CD14-positive monocyte (primary cell): ENCODE measurements around the gene GUSB. TPM values are rescaled to one million over a fixed set of nuclear protein-coding genes. Genes with fewer than 3 reads are reported as not detected.
"Not testable (repeated sequence)": the region's sequence is repeated elsewhere in the genome, so short reads cannot be mapped to it uniquely, and the experiment has no call there.

ENCODE experiments used
- DNase-seq, 3 donors: peaks; one replicate each; pipeline ENCODE4 v3.0.0-alpha.2; 2011 to 2022
- H2AFZ ChIP-seq: 2 replicates; pipeline ENCODE4 v1.6.0; 2012; ENCODE audit warnings: mild to moderate bottlenecking, low read depth, low read length, inconsistent platforms; ENCODE audit not compliant: insufficient read depth, poor library complexity, severe bottlenecking
- H3K27ac ChIP-seq, 2 donors: 1 replicate in 1 of 2; 2 replicates in 1 of 2; pipeline ENCODE4 v1.5.1; 2012 to 2013; ENCODE audit warnings: low read length in 2 of 2, control low read depth in 1 of 2, inconsistent platforms in 1 of 2, low read depth in 1 of 2, mild to moderate bottlenecking in 1 of 2
- H3K27me3 ChIP-seq, 2 donors: one replicate each; pipeline versions ENCODE4 v1.6.0 to v1.6.1; 2011 to 2013; ENCODE audit warnings: low read length in 2 of 2; ENCODE audit not compliant: control insufficient read depth in 2 of 2, insufficient read depth in 2 of 2
- H3K36me3 ChIP-seq, 2 donors: replicated peaks in 1 of 2; 1 replicate in 1 of 2; 2 replicates in 1 of 2; pipeline versions ENCODE4 v1.5.1 to v1.6.1; 2012 to 2013; ENCODE audit warnings: low read length in 2 of 2, control low read depth in 1 of 2, inconsistent platforms in 1 of 2, mild to moderate bottlenecking in 1 of 2; ENCODE audit not compliant: insufficient read depth in 2 of 2, control insufficient read depth in 1 of 2
- H3K4me1 ChIP-seq, 2 donors: 1 replicate in 1 of 2; 2 replicates in 1 of 2; pipeline versions ENCODE4 v1.5.1 to v1.6.1; 2012 to 2013; ENCODE audit warnings: low read length in 2 of 2, control low read depth in 1 of 2, inconsistent platforms in 1 of 2, mild to moderate bottlenecking in 1 of 2, moderate library complexity in 1 of 2; ENCODE audit not compliant: insufficient read depth in 2 of 2, control insufficient read depth in 1 of 2
- H3K4me2 ChIP-seq: replicated peaks from 2 replicates; pipeline ENCODE3; 2012; ENCODE audit warnings: low read length, moderate library complexity, mild to moderate bottlenecking; ENCODE audit not compliant: poor library complexity, severe bottlenecking; ENCODE audit errors: extremely low read depth
- H3K4me3 ChIP-seq, 3 experiments: fragments of 200-600 bp in 1 of 3; sonication (generic) in 1 of 3; replicated peaks in 1 of 3; 1 replicate in 2 of 3; 2 replicates in 1 of 3; pipeline ENCODE4 v1.5.1; 2011 to 2013; ENCODE audit warnings: low read length in 3 of 3, mild to moderate bottlenecking in 3 of 3, control low read depth in 2 of 3, low read depth in 2 of 3, inconsistent platforms in 1 of 3, moderate library complexity in 1 of 3
- H3K79me2 ChIP-seq: 2 replicates; pipeline ENCODE4 v1.6.0; 2012; ENCODE audit warnings: mild to moderate bottlenecking, control low read depth, inconsistent platforms, low read length, moderate library complexity; ENCODE audit not compliant: insufficient read depth
- H3K9ac ChIP-seq: 2 replicates; pipeline ENCODE4 v1.6.0; 2017; ENCODE audit warnings: low read length, mild to moderate bottlenecking; ENCODE audit not compliant: insufficient read depth, poor library complexity, severe bottlenecking
- H3K9me3 ChIP-seq, 2 donors: replicated peaks in 1 of 2; 1 replicate in 1 of 2; 2 replicates in 1 of 2; pipeline versions ENCODE4 v1.5.1 to v1.6.1; 2012 to 2013; ENCODE audit warnings: low read length in 2 of 2, control low read depth in 1 of 2; ENCODE audit not compliant: control insufficient read depth in 1 of 2, insufficient read depth in 1 of 2
- H4K20me1 ChIP-seq: 2 replicates; pipeline ENCODE4 v1.6.0; 2012; ENCODE audit warnings: mild to moderate bottlenecking, low read length, control low read depth, moderate library complexity; ENCODE audit not compliant: insufficient read depth
- H3K27ac Mint-ChIP-seq, 7 donors: one replicate each; pipeline ENCODE4 v1.8.0; 2020; ENCODE audit warnings: mild to moderate bottlenecking in 7 of 7, mixed read lengths in 7 of 7, moderate library complexity in 6 of 7, inconsistent platforms in 2 of 7
- H3K27me3 Mint-ChIP-seq, 3 donors: one replicate each; pipeline ENCODE4 v1.8.0; 2021 to 2022; ENCODE audit warnings: low read depth in 3 of 3, mild to moderate bottlenecking in 3 of 3, mixed read lengths in 3 of 3, moderate library complexity in 3 of 3, inconsistent platforms in 1 of 3
- H3K36me3 Mint-ChIP-seq, 2 donors: one replicate each; pipeline ENCODE4 v1.8.0; 2020; ENCODE audit warnings: mixed read lengths in 2 of 2, inconsistent platforms in 1 of 2, mild to moderate bottlenecking in 1 of 2
- H3K4me1 Mint-ChIP-seq: one replicate; pipeline ENCODE4 v1.8.0; 2020; ENCODE audit warnings: mild to moderate bottlenecking, mixed read lengths
- H3K4me3 Mint-ChIP-seq, 2 donors: one replicate each; pipeline ENCODE4 v1.8.0; 2020; ENCODE audit warnings: mild to moderate bottlenecking in 2 of 2, mixed read lengths in 2 of 2, moderate library complexity in 1 of 2
- H3K9me3 Mint-ChIP-seq, 7 donors: one replicate each; pipeline ENCODE4 v1.8.0; 2020 to 2022; ENCODE audit warnings: mixed read lengths in 7 of 7, mild to moderate bottlenecking in 6 of 7, moderate library complexity in 6 of 7, inconsistent platforms in 2 of 7
- WGBS: methylation state at CpG from one replicate; pipeline ENCODE4 v1.1.5; 2013; ENCODE audit warnings: missing lambda C conversion rate; ENCODE audit not compliant: insufficient coverage; 5-methylcytosine and 5-hydroxymethylcytosine counted together
- intact Hi-C, 2 donors: fragments of 100-400 bp; cut with micrococcal nuclease; formaldehyde crosslinking; loops; one replicate each; pipeline versions ENCODE4 v1.15.0 to v1.15.1; 2023
- polyA plus RNA-seq, 3 donors: library from polyadenylated mRNA; depleted of rRNA in 1 of 3; unstranded in 2 of 3; stranded (reverse) in 1 of 3; fragments of 300-500 nt in 2 of 3; fragments of >200 nt in 1 of 3; fragmentation: Illumina TruSeq in 2 of 3; gene quantifications; 1 replicate in 2 of 3; 2 replicates in 1 of 3; pipeline ENCODE4 v1.2.3, GENCODE V29; 2012 to 2021
- TF ChIP-seq, protein P1 (sequence below): fragments of 200-600 bp; IDR thresholded peaks from one replicate; pipeline ENCODE4 v1.8.0; 2022; ENCODE audit warnings: antibody characterized with exemption, mild to moderate bottlenecking

The GUSB gene
- polyA plus RNA-seq, 3 donors = 113 to 121 (median 115) TPM

DNA sequence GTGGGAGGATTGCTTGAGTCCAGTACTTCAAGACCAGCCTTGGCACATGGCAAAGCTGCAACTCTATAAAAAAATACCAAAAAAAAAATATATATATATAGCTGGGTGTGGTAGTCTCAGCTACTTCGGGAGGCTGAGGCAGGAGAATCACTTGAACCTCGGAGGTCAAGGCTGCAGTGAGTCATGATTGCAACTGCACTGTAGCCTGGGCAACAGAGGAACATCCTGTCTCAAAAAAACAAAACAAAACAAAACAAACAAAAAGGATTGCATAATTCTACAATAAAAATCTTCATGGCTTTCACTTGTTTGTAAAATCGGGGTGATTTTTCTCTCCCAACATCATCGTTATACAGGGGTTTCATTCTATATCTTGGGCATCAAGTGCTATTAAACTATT lies 35.1 kb downstream of the GUSB start:
- TF ChIP-seq, protein P1, sequence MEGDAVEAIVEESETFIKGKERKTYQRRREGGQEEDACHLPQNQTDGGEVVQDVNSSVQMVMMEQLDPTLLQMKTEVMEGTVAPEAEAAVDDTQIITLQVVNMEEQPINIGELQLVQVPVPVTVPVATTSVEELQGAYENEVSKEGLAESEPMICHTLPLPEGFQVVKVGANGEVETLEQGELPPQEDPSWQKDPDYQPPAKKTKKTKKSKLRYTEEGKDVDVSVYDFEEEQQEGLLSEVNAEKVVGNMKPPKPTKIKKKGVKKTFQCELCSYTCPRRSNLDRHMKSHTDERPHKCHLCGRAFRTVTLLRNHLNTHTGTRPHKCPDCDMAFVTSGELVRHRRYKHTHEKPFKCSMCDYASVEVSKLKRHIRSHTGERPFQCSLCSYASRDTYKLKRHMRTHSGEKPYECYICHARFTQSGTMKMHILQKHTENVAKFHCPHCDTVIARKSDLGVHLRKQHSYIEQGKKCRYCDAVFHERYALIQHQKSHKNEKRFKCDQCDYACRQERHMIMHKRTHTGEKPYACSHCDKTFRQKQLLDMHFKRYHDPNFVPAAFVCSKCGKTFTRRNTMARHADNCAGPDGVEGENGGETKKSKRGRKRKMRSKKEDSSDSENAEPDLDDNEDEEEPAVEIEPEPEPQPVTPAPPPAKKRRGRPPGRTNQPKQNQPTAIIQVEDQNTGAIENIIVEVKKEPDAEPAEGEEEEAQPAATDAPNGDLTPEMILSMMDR = no peak
- Histone ChIP-seq H3K27me3 (no peaks in the 10 kb centered on the region), H3K36me3 (no peaks in the 10 kb centered on the region), H3K9ac (no peak overlapping the region), H2AFZ (no peak overlapping the region), H3K27ac (no peak overlapping the region), H4K20me1 (no peaks in the 10 kb centered on the region), H3K9me3 (no peaks in the 10 kb centered on the region), H3K4me3 (no peak overlapping the region), H3K4me1 (no peaks in the 10 kb centered on the region), H3K4me2 (no peak overlapping the region), H3K79me2 (no peaks in the 10 kb centered on the region)
- Mint-ChIP-seq H3K4me3 (no peak overlapping the region), H3K4me1 (no peaks in the 10 kb centered on the region), H3K9me3 (no peaks in the 10 kb centered on the region), H3K27me3 (no peaks in the 10 kb centered on the region), H3K27ac (peak overlapping the region in 4 of 7 donors; percentile 8 to 75 (median 38)), H3K36me3 (peaks cover 0 to 3% of the 10 kb centered on the region in 2 donors)
- DNase-seq = peak; percentile 18 to 45 (median 27)
- 40% methylated on average over 1 of the region's 4 CpGs for WGBS
- intact Hi-C loops = no loop called here

DNA sequence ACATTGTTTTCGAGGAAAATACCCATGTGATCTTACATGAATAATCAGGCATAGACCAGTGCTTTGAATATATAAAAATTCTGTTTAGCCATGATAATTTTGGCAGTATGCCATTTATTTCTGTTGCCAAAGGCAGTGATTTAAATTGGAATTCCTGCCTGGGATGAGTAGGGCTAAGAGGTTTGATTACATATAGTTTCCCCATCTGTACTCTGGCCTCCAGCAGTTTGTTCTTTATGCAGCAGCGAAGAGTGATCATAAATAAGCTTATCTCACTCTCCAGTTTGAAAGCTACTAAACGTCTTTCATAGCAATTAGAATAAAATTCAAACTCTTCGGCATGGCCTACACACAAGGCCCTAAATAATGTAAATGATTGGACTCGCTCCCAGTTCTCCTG lies 36.2 kb downstream of the GUSB start:
- H3K79me2 ChIP-seq, H4K20me1 ChIP-seq, H3K4me1 Mint-ChIP-seq, intact Hi-C loops, DNase-seq, H2AFZ ChIP-seq, H3K4me3 ChIP-seq, H3K27ac ChIP-seq, H3K4me3 Mint-ChIP-seq, H3K9me3 ChIP-seq, H3K9me3 Mint-ChIP-seq, H3K4me2 ChIP-seq, H3K36me3 ChIP-seq, H3K9ac ChIP-seq, H3K27me3 ChIP-seq, H3K4me1 ChIP-seq, H3K27ac Mint-ChIP-seq, H3K36me3 Mint-ChIP-seq, H3K27me3 Mint-ChIP-seq: not testable (repeated sequence)
- WGBS = no CpG with 5 or more reads among the region's 5 CpGs
